Calu3 (cell line): ENCODE results near the gene ATP6V1B1. TPM values are rescaled to one million over a fixed set of nuclear protein-coding genes. Genes with fewer than 3 reads are reported as not detected.

ENCODE experiments used
- BruUV-seq: library from RNA; stranded (reverse); fragments of 400-500 nt; replicated peaks from 2 replicates; lab custom pipeline; 2021; lab: Mats Ljungman, UMichigan
- CTCF ChIA-PET: fragments of 300-600 bp; sonication (Branson Sonifier 250); formaldehyde crosslinking; loops from one replicate; lab custom pipeline; 2022; ENCODE audit warnings: antibody characterized with exemption; lab: Charles Lee
- DNase-seq: peaks from one replicate; pipeline ENCODE4 v3.0.0; 2022
- H3K27ac Mint-ChIP-seq: one replicate; pipeline ENCODE4 v1.8.0; 2022; ENCODE audit warnings: mixed read lengths; ENCODE audit not compliant: unreplicated experiment
- H3K27me3 Mint-ChIP-seq: one replicate; pipeline ENCODE4 v1.8.0; 2022; ENCODE audit warnings: mixed read lengths; ENCODE audit not compliant: unreplicated experiment
- H3K36me3 Mint-ChIP-seq: one replicate; pipeline ENCODE4 v1.8.0; 2022; ENCODE audit warnings: mild to moderate bottlenecking, moderate library complexity, mixed read lengths; ENCODE audit not compliant: insufficient read depth, unreplicated experiment
- H3K4me1 Mint-ChIP-seq: one replicate; pipeline ENCODE4 v1.8.0; 2022; ENCODE audit warnings: mild to moderate bottlenecking, low read depth, mixed read lengths; ENCODE audit not compliant: unreplicated experiment
- H3K4me3 Mint-ChIP-seq: one replicate; pipeline ENCODE4 v1.8.0; 2022; ENCODE audit warnings: mild to moderate bottlenecking, low read depth, moderate library complexity, mixed read lengths; ENCODE audit not compliant: unreplicated experiment
- H3K9me3 Mint-ChIP-seq: one replicate; pipeline ENCODE4 v1.8.0; 2022; ENCODE audit warnings: low read depth, mixed read lengths; ENCODE audit not compliant: unreplicated experiment
- CTCF ChIP-seq: fragments of 200-600 bp; IDR thresholded peaks from one replicate; pipeline ENCODE4 v1.8.0; 2022; ENCODE audit warnings: antibody characterized with exemption; ENCODE audit not compliant: unreplicated experiment
- intact Hi-C: fragments of 100-400 bp; cut with micrococcal nuclease; formaldehyde crosslinking; loops from one replicate; pipeline ENCODE4 v1.10.0; 2022; ENCODE audit not compliant: unreplicated experiment
- total RNA-seq: library from RNA; stranded (reverse); gene quantifications from 2 replicates; pipeline ENCODE4 v1.2.3, GENCODE V29; 2022

Gene ATP6V1B1
- total RNA-seq, 1 experiment from 2014 or later, result not detected

GRCh38 chr2:70888366-70888922 lies 47.3 kb upstream of the ATP6V1B1 start:
- H3K27me3 Mint-ChIP-seq, result peaks cover 93% of the 10 kb centered on the region
- no TSS peak for BruUV-seq
- H3K36me3 Mint-ChIP-seq, result no peaks in the 10 kb centered on the region
- no peak overlapping the region for H3K4me3 Mint-ChIP-seq
- intact Hi-C loops, result no loop called here
- H3K9me3 Mint-ChIP-seq, result no peaks in the 10 kb centered on the region
- H3K4me1 Mint-ChIP-seq, result peaks cover 8% of the 10 kb centered on the region
- CTCF ChIA-PET, result interaction anchor here (0.6 kb wide), 1 partner anchor 13 kb away, joined by 4 read pairs; no protein-coding TSS in a partner anchor
- TF ChIP-seq CTCF, result no peak
- no peak for DNase-seq
- no peak overlapping the region for H3K27ac Mint-ChIP-seq

- no TSS peak for BruUV-seq
- CTCF ChIA-PET, result interaction anchor here (0.8 kb wide), 1 partner anchor 399 kb away, joined by 3 read pairs; no protein-coding TSS in a partner anchor
- TF ChIP-seq CTCF, result no peak
- intact Hi-C loops, result no loop called here
- no peaks in the 10 kb centered on the region for H3K9me3 Mint-ChIP-seq
- H3K27ac Mint-ChIP-seq, result no peak overlapping the region
- no peaks in the 10 kb centered on the region for H3K36me3 Mint-ChIP-seq
- DNase-seq, result no peak
- H3K4me1 Mint-ChIP-seq, result peaks cover 8% of the 10 kb centered on the region
- H3K27me3 Mint-ChIP-seq, result peaks cover 93% of the 10 kb centered on the region
- H3K4me3 Mint-ChIP-seq, result peak overlapping the region; percentile 52
Observed at GRCh38 chr2:70888923-70889715, 46.6 kb upstream of the ATP6V1B1 start.

- Mint-ChIP-seq H3K4me3 (no peak overlapping the region), H3K9me3 (no peaks in the 10 kb centered on the region), H3K27me3 (peaks cover 93% of the 10 kb centered on the region), H3K27ac (no peak overlapping the region), H3K36me3 (no peaks in the 10 kb centered on the region), H3K4me1 (peaks cover 8% of the 10 kb centered on the region)
- CTCF ChIA-PET, result interaction anchor here (0.8 kb wide), 1 partner anchor 399 kb away, joined by 3 read pairs; no protein-coding TSS in a partner anchor
- DNase-seq, result no peak
- no peak for TF ChIP-seq CTCF
- no TSS peak for BruUV-seq
- intact Hi-C loops, result no loop called here
Observed at GRCh38 chr2:70889716-70890037, 46.0 kb upstream of the ATP6V1B1 start.

- no peak overlapping the region for H3K4me3 Mint-ChIP-seq
- H3K4me1 Mint-ChIP-seq, result peaks cover 8% of the 10 kb centered on the region
- intact Hi-C loops, result no loop called here
- no TSS peak for BruUV-seq
- no peaks in the 10 kb centered on the region for H3K9me3 Mint-ChIP-seq
- no peak for TF ChIP-seq CTCF
- no peak overlapping the region for H3K27ac Mint-ChIP-seq
- peaks cover 95% of the 10 kb centered on the region for H3K27me3 Mint-ChIP-seq
- CTCF ChIA-PET, result no interaction called here
- DNase-seq, result no peak
- H3K36me3 Mint-ChIP-seq, result no peaks in the 10 kb centered on the region
Observed at GRCh38 chr2:70890469-70891065, 45.1 kb upstream of the ATP6V1B1 start.
